Type B pancreatic cell (in vitro differentiated cells): ENCODE data around the gene SAPCD2. TPM values are rescaled to one million over a fixed set of nuclear protein-coding genes. Genes with fewer than 3 reads are reported as not detected.
A peak's percentile ranks its signal among the peaks of the same experiment; 100 is the strongest.

Source experiments
- DNase-seq: peaks from one replicate; pipeline ENCODE4 v3.0.0; 2021; ENCODE audit warnings: mixed read lengths; ENCODE audit not compliant: unreplicated experiment; ENCODE audit errors: extremely low spot score
- H3K27ac Mint-ChIP-seq: 2 replicates; pipeline ENCODE4 v1.8.0; 2021; ENCODE audit warnings: mild to moderate bottlenecking, mixed read lengths
- H3K27me3 Mint-ChIP-seq: 2 replicates; pipeline ENCODE4 v1.8.0; 2021; ENCODE audit warnings: mixed read lengths
- H3K36me3 Mint-ChIP-seq: 2 replicates; pipeline ENCODE4 v1.8.0; 2021; ENCODE audit warnings: mixed read lengths
- H3K4me1 Mint-ChIP-seq: one replicate; pipeline ENCODE4 v1.8.0; 2021; ENCODE audit warnings: mixed read lengths; ENCODE audit not compliant: unreplicated experiment
- H3K4me3 Mint-ChIP-seq: 2 replicates; pipeline ENCODE4 v1.8.0; 2021; ENCODE audit warnings: mild to moderate bottlenecking, mixed read lengths
- H3K9me3 Mint-ChIP-seq: 2 replicates; pipeline ENCODE4 v1.8.0; 2021; ENCODE audit warnings: mixed read lengths
- total RNA-seq: library from RNA; stranded (reverse); gene quantifications from 2 replicates; pipeline ENCODE4 v1.2.1, GENCODE V29; 2021; ENCODE audit warnings: low replicate concordance
- TF ChIP-seq, protein P1 (sequence below): fragments of 200-600 bp; sonication (generic); conservative IDR thresholded peaks from 2 replicates; pipeline ENCODE4 v1.5.0; 2021; ENCODE audit warnings: antibody characterized with exemption, mild to moderate bottlenecking

Gene SAPCD2
- total RNA-seq, 1 donor from 2014 or later, result 19.1 TPM

DNA sequence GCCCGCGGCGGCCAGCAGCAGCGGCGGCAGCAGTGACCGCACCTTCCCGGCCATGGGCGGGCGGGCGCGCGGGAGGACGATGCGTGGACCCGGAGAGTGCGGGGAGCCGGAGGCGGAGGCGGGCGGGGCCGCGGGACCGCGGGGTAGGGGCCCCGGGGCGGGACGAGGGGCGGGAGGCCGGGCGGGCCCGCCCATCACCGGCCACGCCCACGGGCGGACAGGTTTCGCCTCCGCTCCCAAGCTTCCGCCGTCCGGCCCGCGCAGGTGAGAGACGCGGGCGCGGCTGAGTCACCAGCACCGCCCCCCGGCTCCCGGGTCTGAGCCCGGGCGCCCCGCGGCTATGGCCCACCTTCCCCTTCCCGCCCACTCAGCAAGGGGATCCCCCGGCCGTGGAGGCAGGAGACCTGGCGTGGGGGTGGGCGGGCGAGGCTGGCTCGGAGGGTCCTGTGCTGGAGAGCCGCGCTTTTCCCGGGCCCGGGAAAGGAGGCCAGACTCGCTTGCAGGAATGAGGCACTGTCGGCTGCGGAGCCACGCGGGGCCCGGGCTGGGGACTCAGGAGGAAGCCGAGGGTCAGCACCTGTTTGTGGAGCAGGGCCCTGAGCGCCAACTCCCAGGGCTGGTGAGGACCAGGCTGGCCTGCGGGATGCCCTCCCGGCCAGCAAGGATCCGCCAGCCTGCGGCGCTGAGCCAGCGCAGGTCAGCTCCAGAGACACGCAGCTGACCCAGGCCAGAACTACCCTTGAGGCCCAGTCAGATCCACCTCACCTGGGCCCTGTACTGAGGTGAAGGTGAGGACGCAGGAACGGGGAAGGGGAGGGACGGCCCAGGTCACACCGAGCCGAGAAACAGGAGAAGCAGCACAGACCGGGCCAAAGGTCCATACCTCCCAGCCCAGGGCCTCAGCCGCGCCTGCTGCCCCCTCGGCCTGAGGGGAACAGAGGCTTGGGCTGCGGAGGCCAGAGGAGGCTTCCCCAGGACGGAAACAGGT, 16.1 kb downstream of the SAPCD2 start, which contains the start of gene ENTPD2:
TSS of gene ENTPD2 (minus strand) at position 118 of the 988 bp plus-strand sequence. CDS start at position 54, 64 bp downstream.
- peaks cover 65% of the 10 kb centered on the region for H3K27me3 Mint-ChIP-seq
- TF ChIP-seq, protein P1, sequence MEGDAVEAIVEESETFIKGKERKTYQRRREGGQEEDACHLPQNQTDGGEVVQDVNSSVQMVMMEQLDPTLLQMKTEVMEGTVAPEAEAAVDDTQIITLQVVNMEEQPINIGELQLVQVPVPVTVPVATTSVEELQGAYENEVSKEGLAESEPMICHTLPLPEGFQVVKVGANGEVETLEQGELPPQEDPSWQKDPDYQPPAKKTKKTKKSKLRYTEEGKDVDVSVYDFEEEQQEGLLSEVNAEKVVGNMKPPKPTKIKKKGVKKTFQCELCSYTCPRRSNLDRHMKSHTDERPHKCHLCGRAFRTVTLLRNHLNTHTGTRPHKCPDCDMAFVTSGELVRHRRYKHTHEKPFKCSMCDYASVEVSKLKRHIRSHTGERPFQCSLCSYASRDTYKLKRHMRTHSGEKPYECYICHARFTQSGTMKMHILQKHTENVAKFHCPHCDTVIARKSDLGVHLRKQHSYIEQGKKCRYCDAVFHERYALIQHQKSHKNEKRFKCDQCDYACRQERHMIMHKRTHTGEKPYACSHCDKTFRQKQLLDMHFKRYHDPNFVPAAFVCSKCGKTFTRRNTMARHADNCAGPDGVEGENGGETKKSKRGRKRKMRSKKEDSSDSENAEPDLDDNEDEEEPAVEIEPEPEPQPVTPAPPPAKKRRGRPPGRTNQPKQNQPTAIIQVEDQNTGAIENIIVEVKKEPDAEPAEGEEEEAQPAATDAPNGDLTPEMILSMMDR, result no peak
- H3K9me3 Mint-ChIP-seq, result no peaks in the 10 kb centered on the region
- H3K4me3 Mint-ChIP-seq, result peak within 1 kb of the TSS; percentile 31
- no peak for DNase-seq
- no peaks in the 10 kb centered on the region for H3K4me1 Mint-ChIP-seq
- no peak within 1 kb of the TSS for H3K27ac Mint-ChIP-seq
- no peaks in the 10 kb centered on the region for H3K36me3 Mint-ChIP-seq

DNA sequence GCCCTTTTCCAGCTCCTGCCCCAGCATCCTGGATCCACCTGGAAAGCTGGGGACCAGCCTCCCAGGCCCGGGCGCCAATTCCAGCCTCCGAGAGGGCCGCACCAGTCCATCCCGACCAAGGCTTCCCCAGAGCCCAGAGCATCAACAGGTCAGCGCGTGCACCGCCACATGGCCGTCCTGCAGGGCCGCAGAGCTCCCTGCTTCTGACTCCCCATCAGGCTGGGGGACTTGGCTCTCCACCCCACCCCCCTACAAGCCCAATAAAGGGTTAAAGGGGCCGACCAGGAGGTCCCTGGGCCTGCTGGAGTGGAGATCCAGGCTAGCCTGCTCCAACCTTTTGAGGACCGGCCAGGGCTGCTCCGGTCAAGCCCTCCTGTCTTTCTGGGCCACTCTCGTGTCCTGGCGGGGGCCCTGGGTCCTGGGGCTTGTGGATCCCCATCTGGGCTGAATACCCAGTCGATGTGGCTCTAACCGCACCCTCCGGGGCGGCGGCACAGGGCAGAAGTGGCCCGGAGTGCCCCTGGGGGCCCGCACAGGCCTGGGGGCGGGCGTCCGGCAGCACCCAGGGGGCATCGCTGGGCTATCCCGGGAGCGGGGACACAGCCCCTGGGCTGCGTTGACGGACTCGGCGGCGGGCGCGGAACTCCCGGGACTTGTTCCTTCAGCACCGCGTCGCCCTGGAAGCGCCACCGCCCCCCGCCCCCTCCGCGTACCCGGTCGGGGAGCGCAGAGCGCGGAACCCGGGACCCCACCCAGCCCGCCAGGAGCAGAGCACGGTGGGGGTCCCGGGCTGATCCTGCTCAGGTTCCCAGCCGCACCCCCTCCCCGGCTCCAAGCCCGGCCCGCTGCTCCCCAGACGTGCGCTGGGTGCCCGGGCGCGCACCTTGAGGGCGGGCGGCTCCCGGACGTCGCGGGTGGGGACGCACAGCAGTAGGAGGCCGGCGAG, 17.1 kb downstream of the SAPCD2 start:
- Mint-ChIP-seq H3K4me3 (no peak overlapping the region), H3K4me1 (no peaks in the 10 kb centered on the region), H3K36me3 (no peaks in the 10 kb centered on the region), H3K9me3 (no peaks in the 10 kb centered on the region), H3K27ac (no peak overlapping the region), H3K27me3 (peaks cover 58% of the 10 kb centered on the region)
- no peak for DNase-seq
- TF ChIP-seq, protein P1, result no peak

- H3K36me3 Mint-ChIP-seq, result no peaks in the 10 kb centered on the region
- H3K27me3 Mint-ChIP-seq, result peaks cover 57% of the 10 kb centered on the region
- H3K27ac Mint-ChIP-seq, result no peak overlapping the region
Measured at GRCh38 chr9:137052293-137052692, 18.1 kb downstream of the SAPCD2 start.

GRCh38 chr9:137051145-137051724, 19.1 kb downstream of the SAPCD2 start:
- Mint-ChIP-seq H3K9me3 (no peaks in the 10 kb centered on the region), H3K4me1 (no peaks in the 10 kb centered on the region), H3K27ac (no peak overlapping the region), H3K4me3 (no peak overlapping the region), H3K27me3 (peaks cover 58% of the 10 kb centered on the region), H3K36me3 (no peaks in the 10 kb centered on the region)
- DNase-seq, result no peak
- TF ChIP-seq, protein P1, result no peak

More at GRCh38 chr9:137052293-137052692, 18.1 kb downstream of the SAPCD2 start:
- no peak for DNase-seq
- H3K9me3 Mint-ChIP-seq, result no peaks in the 10 kb centered on the region
- H3K4me3 Mint-ChIP-seq, result no peak overlapping the region
- TF ChIP-seq, protein P1, result no peak
- H3K4me1 Mint-ChIP-seq, result no peaks in the 10 kb centered on the region

DNA sequence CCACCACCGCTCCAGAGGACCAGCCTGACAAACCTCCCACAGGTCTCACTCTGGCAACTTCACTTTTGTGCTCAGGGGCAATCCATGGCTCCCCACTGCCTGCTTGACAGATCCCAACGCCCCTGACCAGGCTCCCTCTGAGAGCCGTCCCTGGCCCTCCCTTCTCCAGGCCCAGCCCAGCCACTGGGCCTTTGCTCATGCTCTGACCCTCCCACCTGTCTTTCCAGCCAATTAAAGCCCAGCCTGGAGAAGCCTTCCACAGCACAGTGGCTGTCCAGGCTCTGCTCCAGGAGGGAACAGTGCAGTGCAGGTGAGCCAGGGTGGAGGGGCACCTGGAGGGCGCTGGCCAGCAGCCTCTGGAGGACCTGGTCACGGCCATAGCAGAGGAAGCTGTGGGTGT, 19.8 kb downstream of the SAPCD2 start:
- Mint-ChIP-seq H3K27ac (no peak overlapping the region), H3K27me3 (peaks cover 54% of the 10 kb centered on the region), H3K36me3 (no peaks in the 10 kb centered on the region), H3K4me3 (no peak overlapping the region), H3K4me1 (no peaks in the 10 kb centered on the region), H3K9me3 (no peaks in the 10 kb centered on the region)
- no peak for DNase-seq
- TF ChIP-seq, protein P1, result no peak
